SK-N-SH (cell line): ENCODE results near the gene PPFIBP2. TPM values are rescaled to one million over a fixed set of nuclear protein-coding genes. Genes with fewer than 3 reads are reported as not detected.

Experiments used
- CTCF ChIA-PET: fragments of 300-600, 350-600 bp; formaldehyde crosslinking; extraction: SDS; loops from one replicate; lab custom pipeline; 2021; lab: Yijun Ruan, JAX
- POLR2A ChIA-PET: fragments of 350-600 bp; sonication (Branson Sonifier 250); formaldehyde crosslinking; extraction: SDS; loops from one replicate; lab custom pipeline; 2020; ENCODE audit warnings: antibody characterized with exemption, inconsistent platforms; lab: Yijun Ruan, JAX
- DNase-seq: peaks from one replicate; pipeline ENCODE4 v3.0.0; 2012
- H2AFZ ChIP-seq: fragments of 200-600 bp; sonication (generic); 2 replicates; pipeline ENCODE4 v1.8.1; 2016; ENCODE audit warnings: antibody characterized with exemption, mild to moderate bottlenecking, low read depth
- H3F3A ChIP-seq: fragments of 200-600 bp; sonication (generic); replicated peaks from 2 replicates; pipeline ENCODE3; 2016; ENCODE audit warnings: antibody characterized with exemption, mild to moderate bottlenecking; ENCODE audit not compliant: insufficient read depth
- H3K27ac ChIP-seq, 2 experiments: fragments of 200-500 bp in 1 of 2; fragments of 200-600 bp in 1 of 2; sonication (Bioruptor generic) in 1 of 2; sonication (generic), shearing (Covaris generic) in 1 of 2; 2 replicates each; pipeline versions ENCODE4 v1.5.1 to v1.6.1; 2014 to 2016; ENCODE audit warnings: low read depth in 2 of 2, inconsistent platforms in 1 of 2, low read length in 1 of 2, mild to moderate bottlenecking in 1 of 2, mixed read lengths in 1 of 2
- H3K27me3 ChIP-seq: fragments of 200-600 bp; sonication (generic), shearing (Covaris generic); 2 replicates; pipeline ENCODE4 v1.6.1; 2016; ENCODE audit warnings: mixed run types; ENCODE audit not compliant: insufficient read depth
- H3K36me3 ChIP-seq, 2 experiments: fragments of 200-500 bp in 1 of 2; fragments of 200-600 bp in 1 of 2; sonication (Bioruptor generic) in 1 of 2; sonication (generic) in 1 of 2; replicated peaks in 1 of 2; 2 replicates each; pipeline versions ENCODE3 to v1.5.1; 2014 to 2016; ENCODE audit warnings: low read length in 1 of 2, mild to moderate bottlenecking in 1 of 2; ENCODE audit not compliant: insufficient read depth in 2 of 2, control insufficient read depth in 1 of 2
- H3K4me1 ChIP-seq, 2 experiments: fragments of 200-500 bp in 1 of 2; fragments of 200-600 bp in 1 of 2; sonication (Bioruptor generic) in 1 of 2; sonication (generic), shearing (Covaris generic) in 1 of 2; 2 replicates each; pipeline versions ENCODE4 v1.5.1 to v1.6.1; 2014 to 2016; ENCODE audit warnings: low read depth in 1 of 2, low read length in 1 of 2, mixed run types in 1 of 2; ENCODE audit not compliant: insufficient read depth in 2 of 2, control insufficient read depth in 1 of 2
- H3K4me2 ChIP-seq: fragments of 200-600 bp; sonication (generic), shearing (Covaris generic); 2 replicates; pipeline ENCODE4 v1.6.1; 2017; ENCODE audit warnings: mixed run types
- H3K4me3 ChIP-seq, 2 experiments: fragments of 200-500 bp in 1 of 2; fragments of 200-600 bp in 1 of 2; sonication (Bioruptor generic) in 1 of 2; sonication (generic), shearing (Covaris generic) in 1 of 2; 2 replicates each; pipeline versions ENCODE4 v1.5.1 to v1.8.1; 2014 to 2016; ENCODE audit warnings: low read depth in 2 of 2, inconsistent platforms in 1 of 2, low read length in 1 of 2, mild to moderate bottlenecking in 1 of 2, mixed read lengths in 1 of 2, moderate library complexity in 1 of 2
- H3K79me2 ChIP-seq: fragments of 200-600 bp; sonication (generic); 2 replicates; pipeline ENCODE4 v1.8.1; 2017; ENCODE audit warnings: mild to moderate bottlenecking; ENCODE audit not compliant: insufficient read depth
- H3K9ac ChIP-seq: fragments of 200-600 bp; sonication (generic); 2 replicates; pipeline ENCODE4 v1.6.1; 2017; ENCODE audit warnings: mixed run types
- H3K9me2 ChIP-seq: fragments of 200-600 bp; sonication (generic); 2 replicates; pipeline ENCODE4 v1.6.1; 2017; ENCODE audit warnings: mixed run types
- H3K9me3 ChIP-seq: fragments of 200-600 bp; sonication (generic); 2 replicates; pipeline ENCODE4 v1.6.1; 2017; ENCODE audit warnings: mixed run types, mild to moderate bottlenecking, moderate library complexity
- H4K20me1 ChIP-seq: fragments of 200-600 bp; sonication (generic); 2 replicates; pipeline ENCODE4 v1.6.1; 2017; ENCODE audit warnings: mild to moderate bottlenecking, mixed run types; ENCODE audit not compliant: insufficient read depth
- CHD2 ChIP-seq: fragments of 150-350 bp; IDR thresholded peaks from 2 replicates; pipeline ENCODE4 v1.6.1; 2018; ENCODE audit warnings: low read length; ENCODE audit not compliant: partially characterized antibody
- EP300 ChIP-seq, 2 experiments: IDR thresholded peaks; 2 replicates each; pipeline versions ENCODE4 v1.4.0 to v1.6.1; 2012; ENCODE audit warnings: borderline replicate concordance in 1 of 2, low read depth in 1 of 2, low read length in 1 of 2
- EZH2phosphoT487 ChIP-seq: fragments of 200-600 bp; sonication (generic); IDR thresholded peaks from 2 replicates; pipeline ENCODE4 v1.6.1; 2017; ENCODE audit warnings: low read depth, mixed run types, mild to moderate bottlenecking, antibody characterized with exemption, moderate library complexity, borderline replicate concordance
- FOXM1 ChIP-seq: IDR thresholded peaks from 2 replicates; pipeline ENCODE4 v1.4.0; 2012; ENCODE audit warnings: low read depth, mild to moderate bottlenecking
- GABPA ChIP-seq: IDR thresholded peaks from 2 replicates; pipeline ENCODE4 v1.4.0; 2012; ENCODE audit warnings: low read depth, mild to moderate bottlenecking
- GATA2 ChIP-seq: sonication (generic); formaldehyde crosslinking; IDR thresholded peaks from 2 replicates; pipeline ENCODE4 v1.5.0; 2020; ENCODE audit warnings: mild to moderate bottlenecking, missing genetic modification reagents
- MEF2A ChIP-seq: IDR thresholded peaks from 2 replicates; pipeline ENCODE4 v1.4.0; 2012; ENCODE audit warnings: low read depth, borderline replicate concordance
- MXI1 ChIP-seq: IDR thresholded peaks from 2 replicates; pipeline ENCODE4 v1.6.1; 2012; ENCODE audit warnings: mild to moderate bottlenecking, low read depth, low read length, improper control_type of control experiment
- NFIC ChIP-seq: IDR thresholded peaks from 2 replicates; pipeline ENCODE4 v1.4.0; 2012; ENCODE audit warnings: borderline replicate concordance
- NRF1 ChIP-seq: IDR thresholded peaks from 2 replicates; pipeline ENCODE4 v1.6.1; 2012; ENCODE audit warnings: low read depth, mild to moderate bottlenecking, low read length
- POLR2AphosphoS5 ChIP-seq: IDR thresholded peaks from 2 replicates; pipeline ENCODE4 v1.6.1; 2012; ENCODE audit warnings: low read depth, low read length
- RCOR1 ChIP-seq: fragments of 150-350 bp; IDR thresholded peaks from 2 replicates; pipeline ENCODE4 v1.6.1; 2017; ENCODE audit warnings: antibody characterized with exemption, low read length
- RFX5 ChIP-seq: IDR thresholded peaks from 2 replicates; pipeline ENCODE4 v1.6.1; 2012; ENCODE audit warnings: mild to moderate bottlenecking, improper control_type of control experiment, low read length
- RXRA ChIP-seq: IDR thresholded peaks from 2 replicates; pipeline ENCODE4 v1.4.0; 2012; ENCODE audit warnings: low read depth, mild to moderate bottlenecking, borderline replicate concordance
- SIN3A ChIP-seq: IDR thresholded peaks from 2 replicates; pipeline ENCODE4 v1.6.1; 2012; ENCODE audit warnings: low read depth, mild to moderate bottlenecking, low read length, moderate library complexity, borderline replicate concordance
- SMC3 ChIP-seq: IDR thresholded peaks from 2 replicates; pipeline ENCODE4 v1.6.1; 2012; ENCODE audit warnings: low read depth, low read length, improper control_type of control experiment
- TAF1 ChIP-seq: IDR thresholded peaks from 2 replicates; pipeline ENCODE4 v1.6.1; 2012; ENCODE audit warnings: low read depth, mild to moderate bottlenecking, low read length, moderate library complexity, borderline replicate concordance
- TEAD4 ChIP-seq: IDR thresholded peaks from 2 replicates; pipeline ENCODE4 v1.4.0; 2012; ENCODE audit warnings: mild to moderate bottlenecking, borderline replicate concordance; ENCODE audit not compliant: insufficient read depth
- WGBS: methylation state at CpG from one replicate; pipeline ENCODE4 v1.1.6; 2017; ENCODE audit warnings: low lambda C conversion rate; 5-methylcytosine and 5-hydroxymethylcytosine counted together
- polyA plus RNA-seq, 3 experiments: library from polyadenylated mRNA; depleted of rRNA; stranded (reverse); fragments of >200 nt; gene quantifications; 2 replicates each; pipeline ENCODE4 v1.2.3, GENCODE V29; 2012
- TF ChIP-seq, protein P1 (sequence below): fragments of 150-350 bp; IDR thresholded peaks from 2 replicates; pipeline ENCODE4 v1.6.1; 2017; ENCODE audit warnings: antibody characterized with exemption, low read length, low read depth, borderline replicate concordance
- TF ChIP-seq, protein P2 (sequence below): fragments of 150-350 bp; IDR thresholded peaks from 2 replicates; pipeline ENCODE4 v1.6.1; 2016; ENCODE audit warnings: mild to moderate bottlenecking, low read depth, low read length
- TF ChIP-seq, protein P3 (sequence below): IDR thresholded peaks from 2 replicates; pipeline ENCODE4; 2012
- TF ChIP-seq, protein P4 (sequence below): IDR thresholded peaks from 2 replicates; pipeline ENCODE4 v1.4.0; 2012; ENCODE audit warnings: low read depth, borderline replicate concordance

PPFIBP2 gene
- polyA plus RNA-seq, 1 of the 3 experiments (the other 2 are of a cell fraction), result 0.67 TPM

DNA sequence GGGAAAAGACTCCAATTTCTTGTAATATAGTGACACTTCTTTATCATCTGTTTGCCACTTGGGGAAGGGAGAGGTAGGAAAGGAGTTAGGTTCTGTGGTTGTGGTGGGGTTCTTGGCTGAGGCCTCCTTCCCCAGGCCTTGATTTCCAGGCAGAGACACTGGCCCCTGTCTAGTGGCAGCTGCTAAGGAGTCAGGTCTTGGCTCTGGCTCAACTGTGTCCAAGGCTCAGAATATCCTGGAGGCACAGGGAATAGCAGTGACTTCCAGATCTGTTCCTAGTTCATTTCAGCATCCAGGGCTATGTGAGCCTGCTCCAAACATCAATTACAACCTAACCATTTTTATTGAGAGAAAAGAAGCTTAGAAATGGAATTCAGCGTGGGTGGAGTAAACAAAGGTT lies 29.5 kb downstream of the PPFIBP2 start:
- H3K9me3 ChIP-seq, result no peaks in the 10 kb centered on the region
- no peak overlapping the region for H3K4me3 ChIP-seq
- H3K4me1 ChIP-seq, result peaks cover 0 to 26% of the 10 kb centered on the region in 2 experiments; a peak in 2 of 4 replicates
- TF ChIP-seq RFX5, result no peak
- no peak for TF ChIP-seq CHD2
- TF ChIP-seq RXRA, result no peak
- TF ChIP-seq, protein P1, sequence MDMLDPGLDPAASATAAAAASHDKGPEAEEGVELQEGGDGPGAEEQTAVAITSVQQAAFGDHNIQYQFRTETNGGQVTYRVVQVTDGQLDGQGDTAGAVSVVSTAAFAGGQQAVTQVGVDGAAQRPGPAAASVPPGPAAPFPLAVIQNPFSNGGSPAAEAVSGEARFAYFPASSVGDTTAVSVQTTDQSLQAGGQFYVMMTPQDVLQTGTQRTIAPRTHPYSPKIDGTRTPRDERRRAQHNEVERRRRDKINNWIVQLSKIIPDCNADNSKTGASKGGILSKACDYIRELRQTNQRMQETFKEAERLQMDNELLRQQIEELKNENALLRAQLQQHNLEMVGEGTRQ, result no peak
- no peak for TF ChIP-seq NRF1
- TF ChIP-seq, protein P2, sequence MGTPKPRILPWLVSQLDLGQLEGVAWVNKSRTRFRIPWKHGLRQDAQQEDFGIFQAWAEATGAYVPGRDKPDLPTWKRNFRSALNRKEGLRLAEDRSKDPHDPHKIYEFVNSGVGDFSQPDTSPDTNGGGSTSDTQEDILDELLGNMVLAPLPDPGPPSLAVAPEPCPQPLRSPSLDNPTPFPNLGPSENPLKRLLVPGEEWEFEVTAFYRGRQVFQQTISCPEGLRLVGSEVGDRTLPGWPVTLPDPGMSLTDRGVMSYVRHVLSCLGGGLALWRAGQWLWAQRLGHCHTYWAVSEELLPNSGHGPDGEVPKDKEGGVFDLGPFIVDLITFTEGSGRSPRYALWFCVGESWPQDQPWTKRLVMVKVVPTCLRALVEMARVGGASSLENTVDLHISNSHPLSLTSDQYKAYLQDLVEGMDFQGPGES, result no peak
- 64% methylated on average over 1 of the region's 1 CpG for WGBS
- no peak overlapping the region for H3K9ac ChIP-seq
- no peaks in the 10 kb centered on the region for H3K36me3 ChIP-seq
- H3K9me2 ChIP-seq, result no peaks in the 10 kb centered on the region
- H3K79me2 ChIP-seq, result no peaks in the 10 kb centered on the region
- H4K20me1 ChIP-seq, result no peaks in the 10 kb centered on the region
- CTCF ChIA-PET, result interaction anchor here (1.4 to 3.4 kb wide), 3 partner anchors 10 to 30 kb away, joined by 4 to 20 read pairs (median 4); partner anchors contain the start of gene PPFIBP2
- no peaks in the 10 kb centered on the region; the same call in 1 of the 2 replicates for H3K27me3 ChIP-seq
- no peak overlapping the region for H2AFZ ChIP-seq
- H3K27ac ChIP-seq, result no peak overlapping the region
- H3F3A ChIP-seq, result no peaks in the 10 kb centered on the region
- no peak overlapping the region for H3K4me2 ChIP-seq
- no peak for DNase-seq
- POLR2A ChIA-PET, result no interaction called here

DNA sequence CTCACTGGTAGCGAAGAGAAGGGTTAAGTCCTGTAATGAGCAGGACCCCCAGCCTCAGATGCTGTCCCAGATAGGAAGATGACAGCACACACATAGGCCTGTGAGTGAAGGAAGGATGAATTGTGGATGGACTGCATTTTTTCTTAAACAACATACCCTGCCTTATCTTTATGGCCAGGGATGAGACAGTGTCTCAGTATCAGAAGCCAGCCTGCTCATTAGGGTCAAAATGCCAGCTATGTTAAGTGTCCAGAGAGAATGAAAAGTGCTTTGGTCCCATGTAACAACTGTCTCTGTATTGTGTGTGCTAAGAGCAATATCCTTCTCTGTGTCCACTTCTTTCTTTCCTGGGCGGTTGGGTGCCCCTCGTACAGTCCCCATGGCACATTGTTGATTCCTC lies 30.2 kb downstream of the PPFIBP2 start:
- ChIA-PET POLR2A (no interaction called here), CTCF (interaction anchor here (1.2 to 3.4 kb wide), 4 partner anchors 28 to 122 kb away, joined by 4 to 20 read pairs (median 6); partner anchors contain the start of gene PPFIBP2)
- no peak overlapping the region for H3K9ac ChIP-seq
- no peaks in the 10 kb centered on the region for H3K79me2 ChIP-seq
- H3F3A ChIP-seq, result no peaks in the 10 kb centered on the region
- no peak for DNase-seq
- no peaks in the 10 kb centered on the region for H3K9me2 ChIP-seq
- no peaks in the 10 kb centered on the region for H3K9me3 ChIP-seq
- no peaks in the 10 kb centered on the region for H3K36me3 ChIP-seq
- no peak overlapping the region for H3K4me3 ChIP-seq
- H3K4me1 ChIP-seq, result peaks cover 0 to 26% of the 10 kb centered on the region in 2 experiments; a peak in 2 of 4 replicates
- no peak overlapping the region for H3K27ac ChIP-seq
- H3K27me3 ChIP-seq, result no peaks in the 10 kb centered on the region; the same call in 1 of the 2 replicates
- no peak overlapping the region for H3K4me2 ChIP-seq
- H4K20me1 ChIP-seq, result no peaks in the 10 kb centered on the region
- WGBS, result 49% methylated on average over 3 of the region's 3 CpGs
- no peak overlapping the region for H2AFZ ChIP-seq
- TF ChIP-seq GATA2 (CRISPR knock-in tag), result no peak
- no peak for TF ChIP-seq SMC3
- TF ChIP-seq EP300 (IDR thresholded peaks at IDR 0.05; ENCODE audit: borderline replicate concordance in 1 of 2, low read depth in 1 of 2, low read length in 1 of 2), result no peak
- TF ChIP-seq MXI1, result no peak
- no peak for TF ChIP-seq TAF1
- TF ChIP-seq MEF2A, result no peak
- TF ChIP-seq RXRA, result no peak
- TF ChIP-seq POLR2AphosphoS5, result no peak
- TF ChIP-seq, protein P3, sequence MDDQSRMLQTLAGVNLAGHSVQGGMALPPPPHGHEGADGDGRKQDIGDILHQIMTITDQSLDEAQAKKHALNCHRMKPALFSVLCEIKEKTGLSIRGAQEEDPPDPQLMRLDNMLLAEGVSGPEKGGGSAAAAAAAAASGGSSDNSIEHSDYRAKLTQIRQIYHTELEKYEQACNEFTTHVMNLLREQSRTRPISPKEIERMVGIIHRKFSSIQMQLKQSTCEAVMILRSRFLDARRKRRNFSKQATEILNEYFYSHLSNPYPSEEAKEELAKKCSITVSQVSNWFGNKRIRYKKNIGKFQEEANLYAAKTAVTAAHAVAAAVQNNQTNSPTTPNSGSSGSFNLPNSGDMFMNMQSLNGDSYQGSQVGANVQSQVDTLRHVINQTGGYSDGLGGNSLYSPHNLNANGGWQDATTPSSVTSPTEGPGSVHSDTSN, result no peak
- no peak for TF ChIP-seq FOXM1
- no peak for TF ChIP-seq NFIC
- no peak for TF ChIP-seq RFX5
- no peak for TF ChIP-seq SIN3A
- TF ChIP-seq CHD2, result no peak
- TF ChIP-seq EZH2phosphoT487, result no peak
- TF ChIP-seq GABPA, result no peak
- TF ChIP-seq, protein P4, sequence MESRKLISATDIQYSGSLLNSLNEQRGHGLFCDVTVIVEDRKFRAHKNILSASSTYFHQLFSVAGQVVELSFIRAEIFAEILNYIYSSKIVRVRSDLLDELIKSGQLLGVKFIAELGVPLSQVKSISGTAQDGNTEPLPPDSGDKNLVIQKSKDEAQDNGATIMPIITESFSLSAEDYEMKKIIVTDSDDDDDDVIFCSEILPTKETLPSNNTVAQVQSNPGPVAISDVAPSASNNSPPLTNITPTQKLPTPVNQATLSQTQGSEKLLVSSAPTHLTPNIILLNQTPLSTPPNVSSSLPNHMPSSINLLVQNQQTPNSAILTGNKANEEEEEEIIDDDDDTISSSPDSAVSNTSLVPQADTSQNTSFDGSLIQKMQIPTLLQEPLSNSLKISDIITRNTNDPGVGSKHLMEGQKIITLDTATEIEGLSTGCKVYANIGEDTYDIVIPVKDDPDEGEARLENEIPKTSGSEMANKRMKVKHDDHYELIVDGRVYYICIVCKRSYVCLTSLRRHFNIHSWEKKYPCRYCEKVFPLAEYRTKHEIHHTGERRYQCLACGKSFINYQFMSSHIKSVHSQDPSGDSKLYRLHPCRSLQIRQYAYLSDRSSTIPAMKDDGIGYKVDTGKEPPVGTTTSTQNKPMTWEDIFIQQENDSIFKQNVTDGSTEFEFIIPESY, result no peak
- no peak for TF ChIP-seq TEAD4
- TF ChIP-seq RCOR1, result no peak
